ENCODE data around the gene NRXN2.

GRCh38 chr11:64563966-64564365, 159.0 kb downstream of the NRXN2 start:
- no peak for TF ChIP-seq JUN (IDR thresholded peaks at IDR 0.05; ENCODE audit: borderline replicate concordance, insufficient read depth, insufficient read length, low read depth)
- TF ChIP-seq POLR2A (IDR thresholded peaks at IDR 0.05; ENCODE audit: low read depth, low read length): no peak
- no peak for TF ChIP-seq CTCF (IDR thresholded peaks at IDR 0.05; ENCODE audit: extremely low read depth in 1 of 2, insufficient read depth in 1 of 2, low read depth in 1 of 2, low read length in 2 of 2)
- no peak for TF ChIP-seq EZH2 (IDR thresholded peaks at IDR 0.05; ENCODE audit: borderline replicate concordance, low read depth, low read length, severe bottlenecking)
- no peak for TF ChIP-seq MAX (IDR thresholded peaks at IDR 0.05; ENCODE audit: insufficient read depth, insufficient read length)
- TF ChIP-seq POLR2AphosphoS5 (IDR thresholded peaks at IDR 0.05; ENCODE audit: insufficient read depth, low read depth, low read length): no peak
- no peak for TF ChIP-seq MYC (IDR thresholded peaks at IDR 0.05; ENCODE audit: low read depth, low read length)

All from endothelial cell of umbilical vein (primary cell).